CD4-positive, alpha-beta T cell treated with Interleukin-2 at 100 ng/mL for 4 hours (primary cell): Measurements from ENCODE around the gene PLCXD1.
"Not testable (repeated sequence)": the region's sequence is repeated elsewhere in the genome, so short reads cannot be mapped to it uniquely, and the experiment has no call there.

ENCODE experiments used
- DNase-seq: peaks from one replicate; pipeline ENCODE4 v3.0.0-alpha.2; 2020; ENCODE audit warnings: low spot score

PLCXD1 gene

DNA sequence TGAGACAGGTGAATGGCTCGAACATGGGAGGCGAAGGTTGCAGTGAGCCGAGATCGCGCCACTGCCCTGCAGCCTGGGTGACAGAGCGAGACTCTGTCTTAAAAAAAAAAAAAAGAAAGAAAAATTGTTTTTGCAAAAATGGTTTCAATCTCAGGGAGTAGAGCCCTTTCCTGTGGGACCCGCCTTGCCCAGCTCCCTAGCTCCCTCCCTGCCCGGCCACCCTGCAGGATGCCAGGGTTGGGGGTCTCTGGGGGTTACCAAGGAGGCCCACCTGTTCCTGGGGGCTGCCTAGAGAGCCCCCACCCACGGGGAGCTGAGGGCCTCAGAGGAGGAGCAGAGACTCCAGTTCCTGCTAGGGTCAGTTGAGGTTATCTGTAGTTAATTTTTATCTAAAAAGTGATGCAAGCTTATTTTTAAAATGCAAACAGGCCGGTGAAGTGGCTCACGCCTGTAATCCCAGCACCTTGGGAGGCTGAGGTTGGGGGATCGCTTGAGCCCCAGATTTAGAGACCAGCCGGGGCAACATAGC lies 18.7 kb upstream of the PLCXD1 start:
- no peak for DNase-seq

DNA sequence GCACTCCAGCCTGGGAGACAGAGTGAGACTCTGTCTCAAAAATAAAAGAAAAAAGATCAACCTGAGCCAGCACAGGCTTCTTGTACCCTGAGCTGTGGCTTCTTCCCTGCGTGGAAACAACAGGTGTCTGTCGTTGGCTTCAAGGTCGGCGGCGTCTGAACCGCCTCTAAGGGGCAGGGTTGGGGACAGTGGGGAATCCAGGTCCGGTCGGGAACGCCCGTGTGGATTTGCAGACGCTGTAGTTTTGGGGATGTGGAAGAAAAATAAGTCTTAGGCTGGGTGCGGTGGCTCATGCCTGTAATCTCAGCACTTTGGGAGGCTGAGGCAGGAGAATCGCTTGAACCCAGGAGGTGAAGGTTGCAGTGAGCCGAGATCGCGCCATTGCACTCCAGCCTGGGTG lies 17.2 kb upstream of the PLCXD1 start:
- DNase-seq = not testable (repeated sequence)

DNA sequence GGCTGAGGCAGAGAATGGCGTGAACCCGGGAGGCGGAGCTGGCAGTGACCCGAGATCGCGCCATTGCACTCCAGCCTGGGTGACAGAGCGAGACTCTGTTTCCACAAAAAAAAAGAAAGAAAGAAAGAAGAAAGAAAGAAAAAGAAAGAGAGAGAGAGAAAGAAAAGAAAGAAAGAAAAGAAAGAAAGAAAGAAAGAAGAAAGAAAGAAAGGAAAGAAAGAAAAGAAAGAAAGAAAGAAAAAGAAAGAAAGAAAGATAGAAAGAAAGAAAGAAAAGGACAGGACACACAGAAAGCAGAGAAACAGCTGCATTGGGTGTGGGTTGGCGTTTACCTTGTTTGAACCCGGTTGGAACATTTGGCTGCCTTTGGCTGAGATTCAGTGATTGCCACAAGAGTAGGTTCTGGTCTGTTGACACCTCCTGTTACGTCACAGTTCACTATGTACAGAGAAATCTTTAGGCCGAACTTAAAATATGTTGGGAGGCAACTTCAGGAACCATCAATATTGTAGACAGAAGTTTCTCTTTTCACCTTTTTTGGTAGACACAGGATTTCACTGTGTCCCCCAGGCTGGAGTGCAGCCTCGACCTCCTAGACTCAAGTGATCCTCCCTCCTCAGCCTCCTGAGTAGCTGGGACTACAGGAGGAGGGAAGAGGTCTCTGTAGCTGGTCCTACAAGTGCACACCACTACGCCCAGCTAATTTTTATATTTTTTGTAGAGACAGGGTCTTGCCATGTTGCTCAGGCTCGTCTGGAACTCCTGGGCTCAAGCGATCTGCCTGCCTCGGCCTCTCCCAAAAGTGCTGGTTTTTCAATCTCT lies 16.3 kb upstream of the PLCXD1 start:
- DNase-seq = no peak

DNA sequence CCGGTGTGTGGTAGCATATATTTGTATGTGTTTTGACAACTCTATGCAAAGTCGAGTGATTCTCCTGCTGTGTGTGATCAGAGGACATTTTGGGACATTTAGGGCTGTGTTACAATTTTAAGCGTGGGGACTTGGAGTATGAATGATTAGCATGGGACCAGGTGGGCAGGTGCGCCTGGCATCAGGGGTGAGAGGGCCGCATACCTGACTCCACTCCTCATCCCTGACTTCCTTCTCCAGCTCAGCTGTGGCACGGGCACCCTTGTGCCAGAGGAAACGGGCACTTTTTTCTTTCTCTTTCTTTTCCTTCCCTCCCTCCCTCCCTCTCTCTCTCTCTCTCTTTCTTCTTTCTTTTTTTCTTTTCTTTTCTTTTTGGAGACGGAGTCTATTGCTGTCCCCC lies 15.7 kb upstream of the PLCXD1 start:
- no peak for DNase-seq

DNA sequence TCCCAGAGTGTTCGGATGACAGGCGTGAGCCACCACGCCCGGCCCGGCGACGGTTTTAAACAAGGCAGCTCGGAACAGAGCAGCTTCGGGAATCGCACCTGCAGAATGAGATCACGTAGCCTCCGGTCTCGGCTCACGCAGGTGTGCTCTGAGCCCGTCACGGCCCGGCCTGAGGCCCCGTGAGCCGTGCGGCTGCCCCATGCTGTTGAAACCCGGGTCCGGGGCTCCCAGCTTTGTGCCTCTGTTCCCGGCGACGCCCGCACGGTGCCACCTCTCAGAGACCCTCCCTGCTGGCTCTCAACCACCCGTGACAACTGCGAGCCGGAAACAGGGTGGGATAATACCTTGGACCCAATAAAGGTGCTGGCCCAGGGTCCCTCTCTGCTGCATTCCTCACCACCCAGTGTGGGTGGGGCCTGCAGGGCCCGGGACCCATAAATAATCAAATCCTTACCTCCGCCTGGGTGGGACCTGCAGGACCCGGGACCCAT lies 13.4 kb upstream of the PLCXD1 start:
- no peak for DNase-seq

DNA sequence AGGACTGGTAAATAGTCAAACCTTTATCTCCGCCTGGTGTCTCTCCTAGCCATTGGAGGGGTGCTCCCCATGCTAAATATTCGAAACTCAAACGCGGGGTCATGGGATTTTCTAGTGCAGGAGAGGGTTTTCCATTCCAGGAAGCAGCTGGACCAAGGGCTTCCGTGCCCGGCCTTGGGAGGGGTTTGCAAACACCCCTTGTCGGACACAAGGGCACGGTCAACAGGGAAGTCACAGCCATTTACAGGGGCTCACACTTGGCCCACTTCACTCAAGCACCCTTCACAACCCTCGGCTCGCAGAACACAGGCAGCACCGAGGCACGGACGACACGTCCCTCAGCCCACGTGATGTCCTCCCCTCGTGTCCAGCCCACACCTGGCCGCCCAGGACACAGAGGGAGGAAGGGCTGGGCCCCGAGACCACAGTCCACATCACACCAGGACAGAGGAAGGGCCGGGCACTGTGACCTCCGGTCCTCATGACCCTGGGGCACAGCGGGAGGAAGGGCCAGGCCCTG lies 10.3 kb upstream of the PLCXD1 start:
- no peak for DNase-seq

DNA sequence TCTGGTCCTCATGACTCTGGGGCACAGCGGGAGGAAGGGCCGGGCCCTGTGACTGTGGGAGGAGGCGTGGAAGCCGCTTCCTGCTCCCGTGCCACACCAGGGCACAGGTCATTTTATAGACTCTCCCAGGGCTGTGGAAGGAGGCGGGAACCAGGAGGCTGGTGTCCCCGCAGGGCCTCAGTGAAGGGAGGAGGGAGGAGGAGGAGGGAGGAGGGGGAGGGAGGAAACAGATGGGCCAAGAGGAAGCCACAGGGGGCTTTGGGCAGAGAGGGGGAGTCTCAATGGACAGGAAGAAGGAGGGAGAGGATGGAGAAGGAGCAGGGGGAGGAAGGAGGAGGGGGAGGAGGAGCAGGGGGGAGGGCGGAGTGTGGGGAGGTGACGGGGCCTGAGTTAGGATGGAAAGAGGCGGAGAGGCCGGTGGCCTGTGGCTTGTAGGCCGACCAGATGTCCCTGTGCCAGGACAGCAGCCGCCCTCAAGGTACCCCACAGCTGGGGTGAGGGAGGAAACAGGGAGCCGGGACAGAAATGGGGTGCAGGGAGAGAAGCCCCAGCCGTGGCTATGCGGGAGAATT lies 6.2 kb upstream of the PLCXD1 start:
- no peak for DNase-seq

DNA sequence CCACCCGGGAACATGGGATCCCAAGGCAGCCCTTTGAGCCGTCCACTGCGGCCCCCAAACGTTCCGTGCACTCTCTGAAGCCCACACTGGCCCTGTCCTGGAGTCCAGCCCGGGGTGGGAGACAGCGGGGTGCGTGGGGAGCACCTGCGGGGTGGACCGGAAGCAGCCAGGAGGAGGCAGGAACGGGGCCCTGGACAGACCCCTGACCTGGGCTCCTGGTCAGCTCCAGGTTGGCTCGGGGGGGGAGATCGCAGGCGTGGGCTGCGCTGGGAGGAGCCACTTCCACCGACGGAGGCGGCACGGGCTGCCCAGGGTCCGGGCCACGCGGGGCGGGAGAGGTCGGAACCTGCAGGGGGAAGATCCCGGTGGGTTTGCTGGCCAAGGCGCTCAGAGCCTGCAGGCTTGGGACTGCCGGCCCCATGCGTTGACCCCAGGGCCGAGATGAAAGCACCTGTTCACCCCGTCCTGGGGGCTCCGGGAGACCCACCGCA lies 5.7 kb upstream of the PLCXD1 start:
- no peak for DNase-seq

DNA sequence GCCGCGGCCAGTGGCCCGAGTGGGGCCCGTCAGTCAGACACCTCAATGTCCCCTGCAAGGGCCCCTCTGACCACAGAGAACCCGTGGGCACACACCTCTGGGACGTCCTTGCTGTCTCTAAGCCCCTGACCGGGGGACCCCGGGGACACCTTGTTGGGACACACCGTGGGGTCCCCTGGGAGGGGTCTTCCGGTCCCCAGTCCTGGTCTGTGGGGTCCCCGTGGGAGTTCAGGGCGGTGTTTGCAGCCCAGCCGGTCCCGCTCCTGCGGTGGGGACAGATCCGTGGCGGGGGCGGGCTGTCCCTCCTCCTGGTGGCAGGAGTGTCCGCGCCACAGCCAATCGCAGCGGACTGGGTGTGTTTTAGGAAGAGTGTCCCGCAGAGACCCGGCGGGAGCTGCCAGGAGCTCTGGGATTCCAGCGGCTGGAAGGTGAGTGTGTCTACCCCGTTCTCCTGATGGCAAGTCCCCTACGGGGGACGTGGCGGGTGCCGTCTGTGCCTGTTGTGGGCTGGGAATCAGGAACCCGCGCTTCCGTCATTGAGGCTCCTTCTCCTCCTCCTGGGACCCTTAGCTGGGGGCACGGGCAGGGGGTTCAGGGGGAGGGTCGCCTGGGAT lies 5.1 kb upstream of the PLCXD1 start:
- peak; percentile 41 for DNase-seq

DNA sequence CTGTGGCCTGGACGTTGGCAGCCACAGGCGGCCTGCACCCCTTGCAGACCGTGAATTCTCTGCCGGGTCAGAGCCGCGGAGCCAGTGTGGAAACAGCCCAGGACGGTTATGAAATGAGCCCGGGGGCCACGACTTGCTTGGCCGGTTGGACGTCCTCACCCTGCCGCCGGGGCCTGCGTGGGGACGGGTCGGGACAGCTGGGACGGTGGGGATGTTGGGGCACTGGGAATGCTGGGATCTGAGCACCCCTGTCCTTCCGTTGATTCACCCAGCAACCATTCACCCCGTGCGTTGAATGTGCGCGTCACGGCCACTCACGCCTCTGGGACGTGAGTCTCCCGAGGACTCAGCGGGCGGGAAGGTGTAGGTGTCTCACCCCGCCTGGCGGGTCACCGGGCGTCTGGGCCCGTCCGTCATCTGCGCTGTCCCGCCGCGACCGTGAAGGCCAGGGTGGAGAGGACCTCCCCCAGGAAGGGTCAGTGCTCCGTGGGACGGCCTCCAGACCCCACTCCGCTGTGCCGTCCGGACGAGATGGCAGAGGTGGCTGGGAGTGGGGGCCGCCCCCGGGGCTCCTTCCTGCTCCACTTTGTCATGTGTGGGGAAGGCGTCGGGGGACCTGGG lies 4.5 kb upstream of the PLCXD1 start:
- peak; percentile 17 for DNase-seq

DNA sequence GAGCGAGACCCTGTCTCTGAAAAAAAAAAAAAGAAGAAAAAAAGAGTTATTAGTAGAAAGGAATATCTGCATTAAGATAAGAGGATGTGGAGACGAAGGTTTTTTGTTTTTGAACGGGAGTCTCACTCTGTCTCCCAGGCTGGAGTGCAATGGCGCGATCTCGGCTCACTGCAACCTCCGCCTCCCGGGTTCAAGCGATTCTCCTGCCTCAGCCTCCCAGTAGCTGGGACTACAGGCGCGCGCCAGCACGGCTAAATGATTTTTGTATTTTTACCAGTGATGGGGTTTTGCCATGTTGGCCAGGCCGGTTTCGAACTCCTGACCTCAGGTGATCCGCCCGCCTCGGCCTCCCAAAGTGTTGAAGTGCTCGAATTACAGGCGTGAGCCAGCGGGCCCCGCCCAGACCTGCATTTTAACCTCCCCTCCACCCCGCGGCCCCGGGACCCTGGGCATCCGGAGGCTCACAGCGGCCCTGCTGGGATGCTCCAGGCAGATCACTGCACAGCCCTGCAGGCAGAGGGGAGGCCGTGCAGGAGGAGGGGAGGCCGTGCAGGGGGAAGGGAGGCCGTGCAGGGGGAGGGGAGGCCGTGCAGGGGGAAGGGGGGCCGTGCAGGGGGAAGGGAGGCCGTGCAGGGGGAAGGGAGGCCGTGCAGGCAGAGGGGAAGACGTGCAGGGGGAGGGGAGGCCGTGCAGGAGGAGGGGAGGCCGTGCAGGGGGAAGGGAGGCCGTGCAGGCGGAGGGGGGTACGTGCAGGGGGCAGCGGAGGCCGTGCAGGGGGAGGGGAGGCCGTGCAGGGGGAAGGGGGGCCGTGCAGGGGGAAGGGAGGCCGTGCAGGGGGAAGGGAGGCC lies 1.2 kb upstream of the PLCXD1 start:
- DNase-seq = not testable (repeated sequence)

DNA sequence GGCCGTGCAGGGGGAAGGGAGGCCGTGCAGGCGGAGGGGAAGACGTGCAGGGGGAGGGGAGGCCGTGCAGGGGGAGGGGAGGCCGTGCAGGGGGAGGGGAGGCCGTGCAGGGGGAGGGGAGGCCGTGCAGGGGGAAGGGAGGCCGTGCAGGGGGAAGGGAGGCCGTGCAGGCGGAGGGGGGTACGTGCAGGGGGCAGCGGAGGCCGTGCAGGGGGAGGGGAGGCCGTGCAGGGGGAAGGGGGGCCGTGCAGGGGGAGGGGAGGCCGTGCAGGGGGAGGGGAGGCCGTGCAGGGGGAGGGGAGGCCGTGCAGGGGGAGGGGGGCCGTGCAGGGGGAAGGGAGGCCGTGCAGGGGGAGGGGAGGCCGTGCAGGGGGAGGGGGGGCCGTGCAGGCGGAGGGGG lies 459 bp upstream of the PLCXD1 start:
- not testable (repeated sequence) for DNase-seq

DNA sequence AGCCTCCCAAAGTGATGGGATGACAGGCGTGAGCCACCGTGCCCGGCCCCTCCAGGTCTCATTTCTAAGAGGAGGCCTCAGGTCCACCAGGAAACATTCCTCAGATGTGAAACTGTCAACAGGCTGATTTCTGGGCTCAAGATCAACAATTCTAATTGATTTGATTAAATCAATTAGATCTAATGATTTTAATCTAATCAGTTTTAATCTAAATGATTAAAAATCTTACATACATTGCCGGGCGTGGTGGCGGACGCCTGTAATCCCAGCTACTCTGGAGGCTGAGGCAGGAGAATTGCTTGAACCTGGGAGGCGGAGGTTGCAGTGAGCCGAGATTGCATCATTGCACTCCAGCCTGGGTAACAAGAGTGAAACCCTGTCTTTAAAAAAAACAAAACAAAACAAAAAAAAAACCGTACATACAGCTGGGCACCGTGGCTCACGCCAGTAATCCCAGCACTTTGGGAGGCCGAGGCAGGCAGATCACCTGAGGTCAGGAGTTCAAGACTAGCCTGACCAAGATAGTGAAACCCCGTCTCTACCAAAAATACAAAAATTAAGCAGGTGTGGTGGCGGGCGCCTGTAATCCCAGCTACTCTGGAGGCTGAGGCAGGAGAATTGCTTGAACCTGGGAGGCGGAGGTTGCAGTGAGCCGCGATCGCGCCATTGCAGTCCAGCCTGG lies 960 bp downstream of the PLCXD1 start:
- not testable (repeated sequence) for DNase-seq

DNA sequence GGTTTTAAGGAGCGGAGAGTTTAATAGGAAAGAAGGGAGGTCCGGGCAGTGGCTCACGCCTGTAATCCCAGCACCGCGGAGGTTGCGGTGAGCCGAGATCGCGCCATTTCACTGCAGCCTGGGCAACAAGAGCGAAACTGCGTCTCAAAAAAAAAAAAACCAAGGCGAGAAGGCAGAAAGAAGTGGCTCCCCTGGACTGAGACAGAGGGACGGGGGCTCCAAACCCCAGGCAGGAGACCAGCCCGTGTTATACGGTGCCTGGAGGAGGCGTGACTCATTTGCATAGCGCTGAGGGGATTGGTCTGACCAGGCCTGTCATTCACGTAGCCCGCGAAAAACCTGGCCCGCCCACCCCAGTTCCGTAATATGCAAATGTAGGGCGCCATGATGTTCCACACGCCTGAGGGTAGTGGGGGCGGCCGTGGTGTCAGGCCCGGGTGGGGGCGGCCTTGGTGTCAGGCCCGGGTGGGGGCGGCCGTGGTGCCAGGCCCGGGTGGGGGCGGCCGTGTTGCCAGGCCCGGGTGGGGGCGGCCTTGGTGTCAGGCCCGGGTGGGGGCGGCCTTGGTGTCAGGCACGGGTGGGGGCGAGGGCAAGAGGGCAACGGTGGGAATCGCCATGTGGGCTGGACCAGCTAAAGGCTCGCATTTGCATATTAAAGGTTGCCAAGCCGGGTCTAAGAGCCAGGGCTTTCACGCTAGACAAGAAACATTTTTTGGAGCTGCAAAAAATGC lies 2.1 kb downstream of the PLCXD1 start:
- DNase-seq = peak; percentile 87

DNA sequence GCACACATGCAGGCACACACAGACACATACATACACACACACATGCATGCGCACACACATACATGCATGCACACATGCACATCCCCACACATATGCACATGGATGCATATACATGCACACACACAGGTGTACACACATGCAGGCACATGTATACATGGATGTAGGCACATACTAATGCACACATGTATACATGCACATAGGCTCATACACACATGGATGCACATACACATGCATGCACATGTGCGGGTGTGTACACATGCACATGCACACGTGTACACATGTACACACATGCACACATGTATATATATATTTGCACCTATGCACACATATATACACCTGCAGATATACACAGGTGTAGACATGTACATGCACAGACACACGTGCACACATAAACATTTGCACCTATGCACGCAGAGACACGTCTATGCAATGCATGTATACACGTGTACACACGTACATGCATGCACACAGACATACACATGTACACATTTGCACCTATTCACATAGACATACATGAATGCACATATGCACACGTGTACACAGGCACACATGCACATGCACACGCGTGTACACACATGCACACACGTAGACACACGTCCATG lies 4.0 kb downstream of the PLCXD1 start:
- no peak for DNase-seq

DNA sequence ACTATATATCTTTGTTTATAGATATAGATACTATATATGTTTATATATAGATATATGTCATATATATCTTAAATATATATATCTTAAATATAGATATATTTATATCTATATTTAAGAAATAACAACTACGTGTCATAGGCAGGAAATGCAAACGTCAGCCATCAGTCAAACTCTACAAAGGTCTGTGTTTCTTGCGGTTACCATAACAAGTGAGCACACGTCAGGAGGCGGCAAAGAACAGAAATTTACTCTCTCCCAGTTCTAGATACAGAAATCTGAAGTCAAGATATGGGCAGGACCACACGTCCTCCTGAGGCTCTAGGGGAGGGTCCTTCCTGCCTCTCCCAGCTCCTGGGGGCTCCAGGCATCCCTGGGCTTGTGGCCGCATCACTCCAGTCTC lies 6.5 kb downstream of the PLCXD1 start:
- no peak for DNase-seq

DNA sequence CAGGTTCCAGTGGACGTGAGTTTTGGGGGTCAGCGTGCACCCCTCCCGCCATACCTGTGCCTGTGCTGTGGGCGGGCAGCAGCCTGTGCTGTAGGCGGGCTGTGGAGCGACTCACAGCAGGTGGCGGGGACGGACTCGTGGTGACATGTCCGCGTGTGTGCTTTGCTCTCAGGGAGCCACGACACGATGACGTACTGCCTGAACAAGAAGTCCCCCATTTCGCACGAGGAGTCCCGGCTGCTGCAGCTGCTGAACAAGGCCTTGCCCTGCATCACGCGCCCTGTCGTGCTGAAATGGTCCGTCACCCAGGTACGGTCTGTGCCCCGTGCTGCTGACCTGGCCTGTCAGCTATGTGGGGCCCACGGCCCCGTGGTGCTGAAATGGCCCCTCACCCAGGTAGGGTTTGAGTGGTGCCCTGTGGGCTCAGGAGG lies 7.4 kb downstream of the PLCXD1 start:
- DNase-seq = no peak

DNA sequence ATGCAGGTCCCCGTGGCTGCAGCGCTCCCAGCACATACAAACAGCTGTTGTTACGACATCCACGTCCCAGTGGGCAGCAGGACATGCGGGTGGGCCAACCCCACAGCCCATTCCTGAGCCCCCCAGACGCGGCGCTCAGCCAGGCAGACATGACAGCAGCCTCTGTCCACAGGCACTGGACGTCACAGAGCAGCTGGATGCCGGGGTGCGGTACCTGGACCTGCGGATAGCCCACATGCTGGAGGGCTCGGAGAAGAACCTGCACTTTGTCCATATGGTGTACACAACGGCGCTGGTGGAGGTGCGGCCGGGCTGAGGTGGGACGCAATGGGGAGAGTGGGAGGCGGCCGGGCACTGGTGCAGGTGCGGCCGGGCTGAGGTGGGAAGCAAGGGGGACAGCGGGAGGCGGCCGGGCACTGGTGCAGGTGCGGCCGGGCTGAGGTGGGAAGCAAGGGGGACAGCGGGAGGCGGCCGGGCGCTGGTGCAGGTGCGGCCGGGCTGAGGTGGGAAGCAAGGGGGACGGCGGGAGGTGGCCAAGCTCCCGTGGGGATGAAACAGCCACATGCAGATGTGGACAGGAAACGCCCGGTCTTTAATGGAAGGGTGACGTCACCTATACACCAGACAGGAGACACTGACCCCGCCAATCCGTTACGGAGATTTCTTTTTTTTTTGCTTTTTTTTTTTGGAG lies 9.4 kb downstream of the PLCXD1 start:
- DNase-seq = no peak

DNA sequence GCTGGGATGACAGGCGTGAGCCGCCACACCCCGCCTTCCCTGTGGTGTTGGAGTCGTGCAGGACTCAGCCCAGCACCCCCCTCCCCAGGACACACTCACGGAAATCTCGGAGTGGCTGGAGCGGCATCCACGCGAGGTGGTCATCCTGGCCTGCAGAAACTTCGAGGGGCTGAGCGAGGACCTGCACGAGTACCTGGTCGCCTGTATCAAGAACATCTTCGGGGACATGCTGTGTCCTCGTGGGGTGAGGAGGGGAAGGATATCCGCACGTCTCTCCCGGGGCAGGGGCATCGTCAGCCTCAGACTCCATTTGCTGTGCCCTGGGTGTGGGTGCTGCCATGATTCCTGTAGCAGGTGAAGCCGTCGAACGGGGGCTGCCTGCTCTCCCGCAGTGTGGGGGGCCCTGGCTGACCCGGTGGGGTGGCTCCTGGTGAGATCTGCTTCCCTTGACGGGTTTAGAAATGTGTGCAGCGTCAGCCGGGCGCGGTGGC lies 10.3 kb downstream of the PLCXD1 start:
- no peak for DNase-seq
